Activated effector memory CD4-positive, alpha-beta T cell treated with anti-CD3 and anti-CD28 coated beads, Interleukin-2, amount 50 U/mL, for 16 hours (primary cell): ENCODE results near the gene SOWAHA.
"Not testable (repeated sequence)": the region's sequence is repeated elsewhere in the genome, so short reads cannot be mapped to it uniquely, and the experiment has no call there.

ENCODE experiments used
- DNase-seq: peaks from one replicate; pipeline ENCODE4 v3.0.0-alpha.2; 2020

SOWAHA gene

DNA sequence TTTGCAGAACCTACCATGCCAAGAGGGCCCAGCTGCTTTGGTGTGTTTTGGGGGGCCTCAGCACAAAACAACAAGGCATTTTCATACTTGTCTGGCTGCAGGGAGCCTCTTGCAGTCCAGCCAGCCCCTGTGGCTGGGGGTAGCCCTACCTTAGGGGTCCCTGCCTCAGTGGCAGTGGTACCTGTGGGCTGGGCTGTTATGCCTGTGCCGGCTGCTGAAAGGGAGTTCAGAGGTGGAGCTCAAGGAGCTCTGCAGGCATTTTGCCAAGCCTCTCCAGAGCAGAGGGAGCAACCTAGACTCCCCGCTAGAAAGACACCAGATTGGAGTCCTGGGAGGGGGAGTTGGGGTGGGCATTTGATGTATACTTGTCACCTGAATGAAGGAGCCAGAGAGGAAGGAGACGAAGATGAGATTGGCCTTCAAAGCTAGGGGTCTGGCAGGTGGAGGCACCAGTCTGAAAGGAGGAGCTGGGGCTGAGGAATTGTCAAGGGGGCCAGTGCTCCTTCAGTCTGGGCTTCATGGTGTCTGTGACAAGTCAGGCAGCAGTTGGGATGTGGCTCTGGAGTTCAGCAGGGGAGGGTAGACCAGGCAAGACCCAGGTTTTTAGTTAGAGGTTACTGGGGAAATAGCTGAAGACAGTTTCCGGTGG lies 15.9 kb downstream of the SOWAHA start:
- no peak for DNase-seq

DNA sequence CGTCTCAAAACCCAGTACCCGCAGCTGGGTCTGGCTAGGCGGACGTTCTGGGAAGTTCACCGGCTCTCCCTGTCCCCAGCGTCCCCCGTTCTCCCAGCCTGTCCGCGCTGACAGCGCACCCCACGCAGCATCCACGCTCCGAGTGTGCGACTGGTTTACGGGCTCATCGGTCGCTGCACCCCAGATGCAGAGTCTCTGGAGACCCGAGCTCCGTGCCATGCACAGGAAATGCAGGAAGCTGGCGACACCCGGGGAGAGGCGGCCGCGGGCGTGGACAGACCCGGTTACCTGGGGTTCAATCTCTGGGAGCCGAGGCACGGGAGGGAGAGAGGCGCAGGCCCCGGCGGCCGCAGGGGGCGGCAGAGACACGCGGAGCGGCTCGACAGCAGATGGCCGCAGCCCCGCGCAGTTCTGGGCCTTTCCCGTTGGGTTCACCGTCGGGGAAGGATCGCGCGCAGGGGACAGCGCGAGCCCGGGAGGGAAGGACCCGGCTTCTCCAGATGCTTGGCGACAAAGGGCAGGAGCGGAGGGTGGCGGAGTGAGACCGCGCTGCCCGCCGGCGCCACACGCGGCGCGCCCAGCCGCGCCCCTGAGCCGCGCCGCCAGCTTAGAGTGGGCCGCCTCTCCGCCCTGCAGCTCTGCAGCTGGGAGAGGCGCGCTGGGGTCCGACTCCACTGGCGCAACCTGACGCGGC lies 16.8 kb downstream of the SOWAHA start:
- DNase-seq, result peak; percentile 89

DNA sequence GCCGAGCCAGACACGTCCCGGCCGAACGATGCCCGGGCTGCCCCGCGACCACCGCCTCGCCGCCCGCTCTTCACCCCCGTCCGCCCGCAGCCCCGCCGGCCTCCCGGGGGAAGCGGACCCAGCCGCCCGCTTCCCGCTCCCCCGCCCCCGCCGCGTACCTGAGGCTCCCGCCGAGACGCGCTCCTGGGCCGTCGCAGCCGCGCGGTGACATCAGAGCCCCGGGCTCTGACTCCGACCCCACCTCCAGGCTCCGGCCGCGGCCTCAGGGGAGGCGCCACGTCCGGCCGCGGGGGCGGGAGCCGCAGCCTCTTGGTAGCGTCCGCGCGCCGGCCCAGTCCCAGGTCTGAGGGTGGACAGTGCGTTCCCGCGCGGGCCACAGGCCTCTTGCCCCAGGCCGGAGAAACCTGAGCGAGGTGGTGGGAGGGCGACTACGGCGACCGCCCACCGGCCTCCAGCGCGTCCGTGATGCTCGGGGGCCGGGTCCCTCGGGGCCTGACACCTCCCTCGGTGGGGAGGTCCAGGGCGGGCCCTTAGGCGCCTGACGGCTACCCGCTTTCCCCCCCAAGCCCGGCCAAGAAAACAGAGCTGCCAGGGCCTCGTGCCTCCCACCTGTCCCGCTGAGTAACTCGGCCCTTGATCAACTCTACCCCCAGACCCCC lies 17.5 kb downstream of the SOWAHA start, which contains the start of gene SHROOM1:
TSS of gene SHROOM1 (minus strand) at position 212 of the 659 bp plus-strand sequence. CDS start 4,507 bp downstream, outside the sequence.
- no peak for DNase-seq

DNA sequence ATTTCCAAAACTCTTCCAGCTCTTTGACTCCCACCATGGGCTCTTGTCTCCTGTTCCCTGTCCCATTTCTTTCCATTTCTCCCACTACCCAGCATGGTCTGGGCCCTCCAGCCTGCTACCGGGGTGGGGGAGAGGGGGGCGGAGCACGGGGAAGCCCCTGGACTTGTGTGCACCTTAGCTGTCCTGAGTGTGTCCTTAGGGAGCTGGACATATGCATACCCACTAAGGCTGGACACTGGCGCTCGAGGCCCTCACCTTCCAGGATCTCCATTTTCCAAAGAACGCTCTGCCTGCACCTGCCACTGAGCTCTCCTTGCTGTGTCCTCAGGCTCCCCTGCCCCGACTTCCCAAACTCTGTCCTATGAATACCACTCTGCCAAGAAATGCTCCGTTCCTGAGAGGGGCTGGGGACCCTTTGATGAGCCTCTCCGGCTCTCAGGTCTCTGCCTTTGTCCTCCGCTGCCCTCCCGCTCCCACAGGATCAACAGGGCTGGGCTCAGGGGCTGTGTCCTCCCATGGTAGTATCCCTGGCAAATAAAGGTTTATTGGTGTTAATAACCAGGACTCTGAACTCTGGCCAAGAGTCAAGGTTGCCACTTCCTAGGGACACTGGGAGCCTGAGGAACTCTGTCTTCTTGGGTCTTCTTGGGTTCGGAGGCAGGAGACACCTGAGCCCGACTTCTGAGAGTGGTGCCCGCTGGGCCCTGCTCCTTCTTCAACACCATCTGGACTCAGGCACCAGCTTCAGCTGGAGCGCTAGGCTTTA lies 18.2 kb downstream of the SOWAHA start:
- DNase-seq, result no peak

DNA sequence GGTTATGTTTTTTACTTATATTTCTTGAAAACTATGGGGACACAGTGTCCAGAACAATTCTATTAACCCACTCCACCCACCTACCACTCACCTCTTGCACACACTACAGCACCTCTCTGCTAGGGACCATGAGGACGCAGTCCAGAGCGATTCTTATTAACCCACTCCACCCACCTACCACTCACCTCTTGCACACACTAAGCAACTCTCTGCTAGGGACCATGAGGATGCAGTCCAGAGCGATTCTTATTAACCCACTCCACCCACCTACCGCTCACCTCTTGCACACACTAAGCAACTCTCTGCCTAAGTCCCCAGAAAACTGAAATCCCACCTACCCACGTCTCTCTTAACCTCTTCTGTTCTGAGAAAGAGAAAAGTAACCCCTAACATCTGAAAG lies 19.5 kb downstream of the SOWAHA start:
- DNase-seq, result no peak

DNA sequence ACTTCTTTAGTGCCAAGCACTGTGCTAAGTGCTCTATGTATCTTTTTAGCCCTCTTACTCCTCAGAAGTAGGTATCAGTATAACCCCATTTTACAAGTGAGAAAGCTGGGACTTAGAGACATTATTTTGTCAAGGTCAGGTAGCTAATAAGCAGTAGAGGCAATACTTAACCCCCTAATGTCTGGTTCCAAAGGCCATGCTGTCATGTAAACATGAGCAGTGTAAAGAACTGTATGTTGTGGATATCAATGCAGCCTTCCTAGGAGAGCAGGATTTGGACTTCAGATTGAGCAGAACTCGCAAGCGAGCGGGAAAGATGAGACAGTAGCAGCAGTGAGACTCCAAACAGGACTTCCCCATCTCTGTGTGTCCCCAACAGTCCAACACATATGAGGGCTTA lies 21.0 kb downstream of the SOWAHA start:
- no peak for DNase-seq

DNA sequence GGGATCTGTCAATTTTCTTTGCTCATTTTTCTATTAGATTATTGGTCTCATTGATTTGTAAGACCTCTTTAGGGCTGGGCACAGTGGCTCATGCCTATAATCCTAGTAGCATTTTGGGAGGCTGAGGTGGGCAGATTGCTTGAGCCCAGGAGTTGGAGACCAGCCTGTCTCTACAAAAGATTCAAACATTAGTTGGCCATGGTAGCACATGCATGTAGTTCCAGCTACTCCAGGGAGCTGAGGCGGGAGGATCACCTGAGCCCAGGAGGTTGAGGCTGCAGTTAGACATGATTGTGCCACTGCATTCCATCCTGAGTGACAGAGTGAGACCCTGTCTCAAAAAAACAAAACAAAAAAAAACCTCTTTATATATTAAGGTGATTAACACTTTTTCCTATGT lies 23.8 kb downstream of the SOWAHA start:
- no peak for DNase-seq

DNA sequence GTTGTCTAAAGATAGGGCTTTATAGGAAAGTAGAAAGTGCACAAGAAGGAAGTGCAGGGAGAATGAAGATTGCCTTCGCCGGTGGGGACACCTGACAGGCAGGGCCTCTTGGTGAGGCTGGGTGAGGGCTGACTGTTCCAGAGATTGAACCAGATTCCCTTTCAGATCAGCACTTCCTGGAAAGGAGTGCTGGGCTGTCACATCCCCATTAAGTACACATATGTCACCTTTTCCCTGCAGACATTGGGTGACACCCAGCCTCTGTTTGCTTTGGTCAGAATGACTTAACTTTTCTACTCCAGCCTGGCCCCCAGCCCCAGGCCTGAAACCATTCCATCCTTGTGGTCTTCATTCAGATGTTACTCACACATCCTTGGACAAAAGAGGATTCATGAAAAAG lies 24.8 kb downstream of the SOWAHA start:
- DNase-seq, result no peak

DNA sequence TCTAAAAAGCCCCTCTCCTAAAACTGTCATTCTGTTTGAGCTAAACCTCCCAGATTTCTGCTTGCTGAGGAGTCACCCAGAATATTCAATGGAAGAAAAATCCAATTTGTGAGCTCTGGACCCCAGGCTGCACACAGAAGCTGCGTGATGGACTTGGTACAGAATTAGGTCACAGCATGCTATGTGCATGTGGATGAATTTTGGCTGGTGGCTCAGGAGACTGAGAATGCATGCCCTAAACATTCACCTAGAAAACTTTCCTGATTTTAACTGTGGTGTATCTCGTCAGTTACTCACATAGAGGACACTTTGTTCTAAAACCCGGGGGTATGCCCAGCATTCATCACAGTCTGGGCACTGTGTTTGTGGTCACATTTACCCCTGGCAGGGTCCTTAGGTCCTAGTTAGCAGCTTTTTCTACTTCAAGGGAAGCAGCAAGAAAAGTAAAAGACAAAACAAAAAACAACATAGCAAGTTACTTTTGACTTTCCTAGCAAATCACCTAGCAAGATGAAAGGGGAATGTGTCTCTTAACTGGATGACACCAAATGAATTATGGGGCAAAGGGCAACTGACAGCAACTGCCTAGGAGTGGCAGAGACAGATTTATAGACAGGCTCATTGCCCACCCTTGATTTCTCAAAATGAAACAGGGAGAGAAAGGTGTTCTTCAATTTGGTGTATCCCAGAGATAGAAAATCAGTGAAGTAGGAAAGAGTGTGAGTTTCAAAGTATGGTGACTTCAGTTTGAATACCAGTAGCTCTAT lies 25.6 kb downstream of the SOWAHA start:
- DNase-seq, result no peak

DNA sequence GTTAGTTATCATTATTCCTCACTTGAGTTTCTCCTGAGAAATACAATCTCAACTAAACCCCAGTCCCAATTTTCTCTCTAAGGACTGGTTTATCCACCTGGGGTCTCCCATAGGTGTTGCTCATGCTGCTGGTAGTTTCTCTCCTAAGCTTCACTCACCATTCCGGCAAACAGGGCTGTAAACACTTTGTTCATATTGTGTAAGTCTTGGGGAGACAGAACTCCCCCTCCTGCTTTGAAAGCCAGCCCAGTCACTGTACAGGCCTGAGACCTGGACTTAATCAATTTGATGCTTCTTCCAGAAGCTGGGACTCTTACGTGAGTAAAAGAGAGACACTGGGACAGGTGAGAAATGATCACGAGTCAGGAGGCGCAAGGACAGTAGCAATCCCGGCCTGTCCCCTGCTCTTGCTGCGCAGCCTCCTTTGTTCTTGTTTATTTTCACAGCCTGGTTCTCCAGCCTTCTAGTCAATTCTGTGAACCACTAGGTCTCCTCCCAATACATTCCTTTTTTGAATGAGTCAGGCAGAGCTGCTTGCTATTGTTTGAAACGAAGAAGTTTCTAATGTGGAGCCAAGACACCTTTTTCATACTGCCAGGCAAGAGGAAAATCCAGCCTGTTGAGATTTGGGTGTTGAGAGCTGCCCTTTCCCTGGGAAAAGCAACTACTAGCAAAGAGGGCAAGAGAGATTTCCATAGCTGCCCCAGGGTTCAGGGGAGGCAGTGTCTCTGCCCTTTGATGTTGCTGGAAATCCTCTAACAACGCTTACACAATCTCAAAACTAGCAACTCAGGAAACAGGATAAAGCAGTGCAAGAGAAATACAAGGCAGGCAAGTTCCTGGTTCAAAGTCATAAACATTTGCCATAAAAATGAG lies 26.6 kb downstream of the SOWAHA start:
- no peak for DNase-seq

DNA sequence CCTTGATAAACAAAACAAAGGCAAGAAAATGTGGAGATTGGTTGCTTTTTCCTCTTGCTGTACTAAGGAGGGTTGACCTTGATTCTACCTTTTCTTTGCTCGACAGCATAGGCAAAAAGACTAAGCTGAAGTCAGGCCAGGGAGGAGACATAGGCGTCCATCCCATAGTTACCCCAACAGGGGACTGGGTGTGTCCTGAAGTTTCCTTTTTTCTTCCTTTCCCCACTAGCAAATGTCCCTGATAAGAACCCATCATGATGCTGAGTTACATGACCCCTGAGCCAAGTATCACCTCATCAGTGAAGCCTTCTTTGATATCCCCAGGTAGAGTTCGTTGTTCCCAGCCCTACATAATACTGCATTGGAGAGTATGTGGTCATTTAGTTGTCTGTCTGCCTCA lies 27.2 kb downstream of the SOWAHA start:
- DNase-seq, result no peak

DNA sequence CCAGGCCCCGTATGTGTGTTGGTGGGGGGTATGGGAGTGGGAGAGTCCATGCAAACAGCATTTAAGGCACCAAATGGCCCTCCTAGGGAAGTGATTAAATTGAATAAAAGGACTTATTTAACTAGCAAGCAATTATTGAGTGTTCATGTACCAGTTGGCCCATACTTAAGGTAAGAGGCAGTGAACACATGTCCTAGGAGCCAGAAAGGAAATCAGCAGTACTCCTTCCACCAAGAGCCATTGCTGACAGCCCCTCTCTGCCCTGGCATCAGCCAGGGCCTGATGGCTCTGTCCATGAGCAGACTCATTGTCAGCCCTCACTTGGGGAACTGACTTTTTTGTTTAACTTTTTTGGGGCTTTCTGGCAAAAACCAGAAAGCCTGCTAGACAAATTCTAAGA lies 27.8 kb downstream of the SOWAHA start:
- DNase-seq, result no peak

DNA sequence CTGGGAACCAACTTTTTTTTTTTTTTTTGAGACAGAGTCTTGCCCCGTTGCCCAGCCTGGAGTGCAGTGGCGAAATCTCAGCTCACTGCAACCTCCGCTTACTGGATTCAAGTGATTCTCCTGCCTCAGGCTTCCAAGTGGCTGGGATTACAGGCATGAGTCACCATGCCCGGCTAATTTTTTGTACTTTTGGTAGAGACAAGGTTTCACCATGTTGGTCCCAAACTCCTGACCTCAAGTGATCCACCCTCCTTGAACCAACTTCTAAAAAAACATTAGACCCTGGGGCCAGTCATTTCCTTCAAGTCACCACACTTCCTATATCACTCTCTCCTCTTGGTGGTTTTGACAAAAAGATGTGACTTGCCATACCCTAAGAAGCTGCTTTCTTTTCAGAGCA lies 28.2 kb downstream of the SOWAHA start:
- DNase-seq, result no peak

DNA sequence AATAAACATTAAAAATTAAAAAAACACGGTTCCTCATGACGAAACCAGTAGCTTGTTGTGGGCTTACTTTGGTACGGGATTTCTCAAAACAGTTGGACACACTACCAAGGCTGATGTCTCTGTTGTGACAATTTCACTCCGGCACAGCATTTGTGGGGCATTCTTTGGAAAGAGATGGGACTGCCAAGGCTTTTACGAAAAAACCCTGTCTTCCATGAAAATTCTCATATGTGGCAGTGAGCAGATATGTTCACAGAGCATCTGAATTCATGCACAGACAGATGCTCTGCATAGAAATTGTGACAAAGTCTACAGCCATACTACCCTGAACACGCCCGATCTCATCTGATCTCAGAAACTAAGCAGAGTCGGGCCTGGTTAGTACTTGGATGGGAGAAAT lies 35.2 kb downstream of the SOWAHA start:
- no peak for DNase-seq

DNA sequence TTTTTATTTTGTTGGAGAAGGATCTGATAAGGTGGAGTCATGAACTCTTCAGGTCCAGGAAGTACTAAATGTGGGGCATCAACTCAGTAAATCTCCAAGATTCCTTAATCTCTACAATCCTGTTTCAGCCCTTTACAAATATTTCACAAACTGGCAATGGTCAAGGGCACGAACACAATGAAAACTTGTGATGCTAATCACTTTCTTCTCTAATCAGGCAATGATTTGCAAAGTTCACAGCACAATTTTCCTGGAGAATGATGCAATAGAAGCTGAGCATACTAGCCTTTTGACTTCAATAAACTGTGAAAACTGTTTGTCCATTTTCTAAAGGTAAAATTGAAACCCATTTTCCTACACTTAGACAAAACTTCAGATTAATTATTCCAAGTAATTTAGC lies 36.2 kb downstream of the SOWAHA start:
- no peak for DNase-seq

DNA sequence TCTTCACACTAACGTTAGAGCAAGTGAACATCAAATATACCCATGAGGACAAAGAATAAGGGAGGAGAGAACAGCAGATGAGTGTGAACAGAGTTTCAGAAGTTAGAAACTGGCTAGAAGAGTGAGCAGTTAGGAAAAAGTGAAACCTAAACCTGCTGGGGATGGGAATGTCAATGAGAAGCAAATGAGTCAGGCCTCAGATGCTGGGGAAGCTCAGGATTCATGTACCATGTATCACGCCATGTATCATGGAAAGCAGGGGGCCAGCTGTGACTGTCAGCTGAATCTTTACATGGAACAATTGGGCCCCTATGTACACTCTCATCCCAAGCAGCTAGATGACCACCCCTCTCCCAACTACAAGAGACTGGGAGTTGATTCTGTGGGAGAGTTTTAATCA lies 37.0 kb downstream of the SOWAHA start:
- DNase-seq, result no peak

DNA sequence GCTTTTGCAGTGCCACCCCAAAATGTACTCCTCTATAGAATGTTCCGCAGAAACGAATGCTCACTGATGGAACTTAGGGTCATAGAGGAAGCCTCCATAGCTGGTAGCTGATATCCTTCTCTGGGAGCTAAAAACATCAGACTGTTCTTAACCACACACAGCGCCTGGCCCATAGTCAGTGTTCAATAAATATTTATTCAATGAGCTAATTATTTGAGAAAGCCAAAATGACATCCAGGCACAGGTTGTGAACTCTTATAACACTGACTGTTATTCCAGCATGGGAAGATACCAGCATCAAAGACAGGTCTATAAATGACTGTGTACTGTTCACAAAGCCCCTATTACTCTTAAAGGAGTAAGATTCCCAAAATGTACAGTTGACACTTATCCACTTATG lies 40.2 kb downstream of the SOWAHA start:
- no peak for DNase-seq

DNA sequence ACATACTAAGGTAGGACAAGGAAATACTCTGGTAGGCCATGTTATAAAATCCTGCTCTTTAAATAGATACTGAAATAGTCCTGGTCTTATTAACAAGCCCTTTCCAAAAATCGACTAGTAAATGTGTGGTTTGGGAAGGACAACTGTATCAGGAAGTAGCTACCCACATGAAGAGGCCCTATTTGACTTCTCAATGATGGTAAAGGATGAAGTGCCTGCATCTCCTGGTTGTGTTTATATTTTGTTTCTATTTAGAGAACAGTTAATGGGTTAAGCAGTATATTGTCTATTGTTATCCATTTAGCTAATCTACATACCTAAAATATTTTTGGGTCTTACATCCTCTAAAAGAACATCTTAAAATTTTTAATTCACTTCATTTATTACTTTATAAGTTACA lies 40.7 kb downstream of the SOWAHA start:
- no peak for DNase-seq

DNA sequence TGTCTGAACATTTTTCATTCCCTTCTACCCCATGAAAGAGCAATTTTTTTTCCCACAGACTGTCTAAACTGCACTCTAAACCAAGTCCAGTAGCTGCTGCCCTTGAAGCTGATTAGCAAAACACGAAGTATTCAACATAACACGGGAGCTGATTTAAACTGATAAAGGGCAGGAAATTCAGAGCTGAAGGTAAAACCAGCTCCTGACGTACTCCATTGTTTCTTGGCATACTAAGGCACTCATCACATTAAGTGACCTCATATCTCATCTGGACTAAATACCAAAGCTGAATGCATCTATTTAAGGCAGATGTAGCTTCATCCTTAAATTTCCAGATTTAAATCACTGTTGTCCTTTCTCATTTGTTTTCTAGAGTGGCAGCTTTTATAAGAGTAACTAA lies 41.2 kb downstream of the SOWAHA start:
- DNase-seq, result no peak

DNA sequence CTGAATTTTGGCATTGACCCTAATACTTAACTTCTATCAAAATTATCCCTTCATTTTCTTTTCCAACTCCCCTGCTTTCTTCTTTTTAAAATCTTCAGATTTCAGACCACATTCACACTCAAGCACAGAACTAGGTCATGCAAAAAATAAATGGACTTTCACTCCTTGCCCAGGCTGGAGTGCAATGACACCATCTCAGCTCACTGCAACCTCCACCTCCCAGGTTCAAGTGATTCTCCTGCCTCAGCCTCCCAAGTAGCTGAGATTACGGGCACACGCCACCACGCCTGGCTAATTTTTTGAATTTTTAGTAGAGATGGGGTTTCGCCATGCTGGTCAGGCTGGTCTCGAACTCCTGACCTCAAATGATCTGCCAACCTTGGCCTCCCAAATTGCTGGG lies 41.9 kb downstream of the SOWAHA start:
- DNase-seq, result not testable (repeated sequence)

DNA sequence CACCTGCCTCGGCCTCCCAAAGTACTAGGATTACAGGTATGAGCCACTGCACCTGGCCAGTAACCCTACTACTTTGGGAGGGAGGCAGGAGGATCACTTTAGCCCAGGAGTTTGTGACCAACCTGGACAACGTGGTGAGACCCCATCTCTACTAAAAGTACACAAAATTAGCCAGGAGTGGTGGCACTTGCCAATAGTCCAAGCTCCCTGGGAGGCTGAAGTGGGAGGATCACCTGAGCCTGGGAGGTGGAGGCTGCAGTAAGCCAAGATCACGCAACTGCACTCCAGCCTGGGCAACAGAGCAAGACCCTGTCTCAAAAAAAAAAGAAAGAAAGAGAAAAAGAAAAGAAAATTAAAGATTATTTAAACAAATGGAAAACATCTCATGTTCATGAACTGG lies 42.9 kb downstream of the SOWAHA start:
- no peak for DNase-seq
